Left cardiac atrium (tissue), 4 donors: ENCODE data around the gene SLC37A1. TPM values are rescaled to one million over a fixed set of nuclear protein-coding genes. Genes with fewer than 3 reads are reported as not detected.

Experiments used
- ATAC-seq, 2 donors: fragments of 200-7000 bp; cut with Tn5 transposase; one replicate each; pipeline ENCODE4 v1.9.1; 2020; ENCODE audit warnings: mild to moderate bottlenecking in 2 of 2, moderate library complexity in 2 of 2
- DNase-seq: peaks from one replicate; pipeline ENCODE4 v3.0.0-alpha.2; 2020
- intact Hi-C, 2 donors: fragments of 100-400 bp; cut with DNase I; formaldehyde crosslinking; loops; one replicate each; pipeline versions ENCODE4 v1.14.1 to v1.15.1; 2022 to 2023
- total RNA-seq, 2 donors: library from RNA; stranded (reverse); fragmentation: NEBNext Ultra II Directional; extraction: Animal tissue kit (Norgen Biotek cat#: 25700); gene quantifications; one replicate each; pipeline ENCODE4 v1.2.1, GENCODE V29; 2021
- donor health status: DM: no; HTN: yes; CAD: no.
- donor health status: DM: no; HTN: yes; CAD: no; lungs with severe emphysema.
- donor health status: DM: yes; HTN: yes; CAD: no.
- donor health status: Dilated cardiomyopathy.

Gene SLC37A1
- total RNA-seq, 2 donors from 2014 or later: 1.9 to 3.7 TPM

DNA sequence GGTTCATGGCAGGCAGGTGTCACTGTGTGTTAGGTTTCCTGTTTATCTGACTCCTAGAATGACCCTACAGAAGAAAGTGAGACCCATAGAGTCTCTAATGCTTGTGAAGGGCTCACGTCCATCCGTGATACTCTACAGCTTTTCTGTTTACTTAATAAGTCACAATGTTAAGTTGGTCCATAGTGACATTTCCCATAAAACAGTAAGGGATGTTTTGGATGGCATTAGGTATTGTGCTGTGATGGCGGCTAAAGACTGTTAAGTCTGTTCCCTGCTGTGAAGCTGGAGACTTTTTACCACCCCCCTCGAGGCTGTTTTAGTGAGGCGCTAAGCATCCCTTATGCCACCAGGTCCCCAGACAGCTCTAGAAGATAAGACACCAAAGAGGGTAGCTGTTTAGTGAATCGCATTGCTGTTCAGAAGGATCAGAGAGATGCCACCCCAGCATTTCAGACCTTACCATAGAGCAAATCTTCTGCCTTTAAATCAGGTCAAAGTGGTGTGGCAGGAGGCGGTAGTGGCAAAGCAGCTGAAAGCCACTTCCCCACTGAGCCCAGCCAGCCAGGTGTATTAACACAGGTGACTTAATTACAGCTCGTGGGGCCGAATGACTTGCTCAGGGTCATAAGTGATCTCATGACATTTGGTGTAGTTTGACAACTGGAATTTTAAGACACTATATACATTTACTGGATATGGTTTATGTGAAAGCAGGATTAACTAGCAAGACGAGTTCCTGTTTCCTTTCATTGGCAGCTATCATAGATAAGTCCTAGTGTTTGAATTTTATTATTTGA lies 25.0 kb downstream of the SLC37A1 start:
- no peak for ATAC-seq
- no peak for DNase-seq
- intact Hi-C loops: no loop called here

DNA sequence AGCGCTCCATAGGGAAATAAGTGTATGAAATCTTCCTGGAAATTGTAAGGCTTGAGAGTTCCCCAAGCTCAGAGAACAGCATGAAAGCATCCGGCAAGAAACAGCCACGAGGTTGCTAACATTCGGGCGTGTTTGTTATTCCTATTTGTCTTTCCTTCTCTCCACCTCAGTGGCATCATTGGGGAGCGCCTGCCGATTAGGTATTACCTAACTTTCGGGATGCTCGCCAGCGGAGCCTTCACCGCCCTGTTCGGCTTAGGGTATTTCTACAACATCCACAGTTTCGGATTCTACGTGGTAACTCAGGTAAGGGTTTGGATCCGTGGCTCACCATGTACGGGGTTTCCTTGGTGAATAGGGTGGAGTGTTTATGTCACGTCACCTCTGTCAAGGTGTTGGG lies 25.7 kb downstream of the SLC37A1 start:
- intact Hi-C loops: no loop called here
- DNase-seq (peak; percentile 13), ATAC-seq (no peak)

DNA sequence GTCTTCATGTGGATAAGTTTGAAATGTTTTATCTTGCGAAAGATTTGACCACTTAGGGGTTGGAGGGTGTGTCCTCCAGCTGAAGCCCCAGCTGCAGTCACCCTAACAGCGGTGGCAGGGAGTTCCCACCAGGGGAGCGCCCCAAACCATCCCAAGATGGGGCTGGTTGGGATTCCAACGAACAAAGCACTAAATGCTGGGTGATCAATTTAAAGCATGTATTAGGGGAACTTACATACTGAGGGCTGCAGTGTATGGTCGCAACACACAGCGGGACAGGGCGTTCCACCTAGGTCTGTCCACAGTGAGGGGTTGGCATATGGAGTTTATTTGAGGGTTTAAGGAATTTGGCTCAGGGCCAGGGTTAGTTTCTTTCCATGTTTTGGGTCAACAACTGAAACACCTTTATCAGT lies 26.3 kb downstream of the SLC37A1 start:
- no peak for ATAC-seq

DNA sequence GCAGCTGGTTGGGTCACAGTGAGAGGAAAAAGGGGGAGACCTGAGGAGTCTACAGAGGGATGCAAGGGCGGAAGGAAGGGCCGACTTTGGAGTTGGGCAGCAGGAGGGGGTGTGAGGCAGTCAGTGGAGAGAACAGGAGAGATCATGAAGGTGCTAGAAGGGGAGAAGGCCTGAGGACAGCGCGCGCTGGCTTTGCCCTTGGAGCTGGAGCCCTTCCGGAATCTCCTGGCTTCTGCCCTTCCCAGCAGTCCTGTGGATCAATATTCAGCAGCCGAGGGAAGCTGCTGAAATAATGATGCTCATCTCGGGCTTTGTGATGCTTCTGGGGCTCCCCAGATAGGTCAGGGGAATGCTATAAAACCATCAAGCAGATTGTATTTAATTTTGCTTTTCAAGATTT lies 26.7 kb downstream of the SLC37A1 start:
- ATAC-seq (no peak), DNase-seq (peak; percentile 16)
- intact Hi-C loops: no loop called here

More for the DNA sequence above, 26.3 kb downstream of the SLC37A1 start:
- peak; percentile 7 for DNase-seq
- intact Hi-C loops: no loop called here

DNA sequence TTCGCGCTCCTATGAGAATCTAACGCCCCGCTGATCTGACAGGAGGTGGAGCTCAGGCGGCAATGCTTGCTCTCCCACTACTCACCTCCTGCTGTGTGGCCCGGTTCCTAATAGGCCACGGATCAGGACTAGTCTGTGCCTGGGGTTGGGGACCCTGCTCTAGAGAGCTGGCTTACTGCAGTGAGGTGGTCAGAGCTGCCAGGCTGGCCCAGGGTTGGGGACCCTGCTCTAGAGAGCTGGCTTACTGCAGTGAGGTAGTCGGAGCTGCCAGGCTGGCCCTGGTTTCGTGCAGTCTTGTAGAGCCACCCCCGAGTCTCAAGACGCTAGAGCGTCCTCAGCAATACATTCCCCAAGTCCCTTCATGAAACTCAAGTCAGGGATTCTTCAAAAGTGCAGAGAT lies 27.5 kb downstream of the SLC37A1 start:
- intact Hi-C loops: no loop called here
- ATAC-seq (no peak), DNase-seq (peak; percentile 15)

DNA sequence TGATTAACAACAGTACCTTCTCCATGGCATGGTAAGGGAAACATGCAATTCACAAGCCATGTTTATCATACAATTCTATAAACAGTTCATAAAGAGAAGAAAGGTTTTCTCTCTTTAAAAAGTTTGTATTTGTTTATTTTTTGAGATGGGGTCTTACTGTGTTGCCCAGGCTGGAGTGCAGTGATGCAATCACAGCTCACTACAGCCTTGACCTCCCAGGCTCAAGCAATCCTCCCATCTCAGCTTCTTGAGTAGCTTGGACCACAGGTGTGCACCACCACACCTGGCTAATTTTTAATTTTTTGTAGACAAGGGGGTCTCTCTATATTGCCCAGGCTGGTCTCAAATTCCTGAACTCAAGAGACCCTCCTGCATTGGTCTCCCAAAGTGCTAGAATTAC lies 28.0 kb downstream of the SLC37A1 start:
- DNase-seq: no peak
- intact Hi-C loops: no loop called here
- no peak for ATAC-seq

DNA sequence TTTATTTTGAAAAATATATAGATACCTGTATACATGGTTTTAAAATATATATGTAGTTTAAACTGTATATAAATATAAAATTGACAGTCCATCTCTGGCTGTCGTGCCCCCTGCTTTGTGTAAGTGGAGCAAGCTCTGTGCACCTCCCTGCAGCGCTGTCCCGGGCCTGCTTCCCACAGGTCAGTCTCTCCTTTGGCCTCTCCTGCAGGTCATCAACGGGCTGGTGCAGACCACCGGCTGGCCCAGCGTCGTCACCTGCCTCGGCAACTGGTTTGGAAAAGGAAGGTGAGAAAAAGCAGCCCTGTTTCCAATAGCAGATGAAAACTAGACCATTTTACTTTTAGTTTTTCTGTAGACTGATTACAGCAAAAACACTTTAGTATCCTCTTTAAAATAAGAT lies 28.5 kb downstream of the SLC37A1 start:
- intact Hi-C loops: no loop called here
- DNase-seq (peak; percentile 3), ATAC-seq (no peak)

DNA sequence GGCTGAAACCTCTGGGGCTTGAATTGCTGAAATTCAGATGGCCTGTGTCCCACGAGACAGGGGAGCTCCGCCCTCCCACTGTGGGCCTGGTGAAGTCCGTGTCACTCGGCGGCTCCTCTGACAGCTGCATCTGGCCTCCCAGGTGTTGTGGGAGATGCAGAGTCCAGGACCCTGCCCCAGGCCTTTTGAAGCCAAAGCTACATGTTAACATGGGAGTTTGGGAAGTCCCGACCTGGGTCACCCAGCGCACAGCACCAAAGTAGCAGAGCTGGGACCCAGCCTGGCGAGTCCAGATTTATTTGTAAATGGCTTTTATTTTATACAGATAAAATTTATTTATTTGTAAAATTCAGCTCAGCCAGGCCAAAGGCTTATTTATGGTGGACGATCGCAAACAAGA lies 28.9 kb downstream of the SLC37A1 start:
- no peak for ATAC-seq

DNA sequence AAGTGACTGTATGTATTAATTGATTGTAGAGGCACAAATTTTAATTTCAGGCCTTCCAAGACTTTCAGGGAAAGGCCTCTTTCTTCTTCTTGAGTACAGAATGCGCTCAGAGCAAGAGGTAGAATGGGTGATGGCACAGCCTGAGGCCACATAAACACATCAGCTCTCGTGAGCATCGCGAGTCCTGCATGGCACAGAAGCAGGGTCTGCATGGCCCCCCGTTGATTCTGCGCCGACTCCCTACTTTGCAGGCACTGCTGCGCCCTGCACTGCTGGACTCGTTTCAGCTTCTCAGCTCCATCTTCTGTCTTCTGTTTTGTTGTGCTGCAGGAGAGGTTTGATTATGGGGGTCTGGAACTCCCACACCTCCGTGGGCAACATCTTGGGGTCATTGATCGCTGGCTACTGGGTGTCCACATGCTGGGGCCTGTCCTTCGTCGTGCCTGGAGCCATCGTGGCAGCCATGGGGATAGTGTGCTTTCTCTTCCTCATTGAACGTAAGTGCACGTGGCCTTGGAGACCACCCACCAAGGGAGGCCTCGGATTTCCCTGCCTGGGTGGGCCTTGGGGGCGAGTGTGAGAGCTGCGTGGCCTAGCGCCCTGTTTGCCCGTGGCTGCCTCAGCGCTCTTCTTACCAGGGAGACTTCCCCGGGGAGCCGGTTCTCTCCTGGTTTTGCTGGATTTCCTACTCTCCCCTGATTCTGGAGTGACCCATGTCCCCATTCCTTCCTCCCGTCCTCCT lies 29.6 kb downstream of the SLC37A1 start:
- DNase-seq (no peak), ATAC-seq (no peak)
- intact Hi-C loops: no loop called here

More for the DNA sequence above, 28.9 kb downstream of the SLC37A1 start:
- intact Hi-C loops: no loop called here
- peak; percentile 10 for DNase-seq

DNA sequence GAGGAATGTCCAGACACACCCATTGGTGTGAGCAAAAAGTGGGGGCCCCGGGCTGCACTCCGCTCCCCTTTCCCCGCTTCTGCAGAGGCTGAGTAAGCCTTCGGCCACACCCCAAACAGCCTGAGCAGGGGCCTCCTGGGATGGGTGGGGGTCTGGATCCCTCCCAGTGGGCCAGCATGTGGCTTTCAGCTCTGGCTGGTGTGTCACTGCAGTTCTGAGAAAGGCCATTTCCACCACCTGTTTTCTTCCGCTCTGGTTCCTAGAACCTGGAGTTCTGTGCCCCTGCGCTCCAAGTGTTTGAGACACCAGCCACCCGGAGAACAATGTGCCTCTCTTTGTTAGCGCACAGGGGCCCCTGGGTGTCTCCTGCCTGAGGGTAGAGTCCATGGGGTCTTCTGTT lies 30.9 kb downstream of the SLC37A1 start:
- intact Hi-C loops: no loop called here
- DNase-seq (no peak), ATAC-seq (no peak)

DNA sequence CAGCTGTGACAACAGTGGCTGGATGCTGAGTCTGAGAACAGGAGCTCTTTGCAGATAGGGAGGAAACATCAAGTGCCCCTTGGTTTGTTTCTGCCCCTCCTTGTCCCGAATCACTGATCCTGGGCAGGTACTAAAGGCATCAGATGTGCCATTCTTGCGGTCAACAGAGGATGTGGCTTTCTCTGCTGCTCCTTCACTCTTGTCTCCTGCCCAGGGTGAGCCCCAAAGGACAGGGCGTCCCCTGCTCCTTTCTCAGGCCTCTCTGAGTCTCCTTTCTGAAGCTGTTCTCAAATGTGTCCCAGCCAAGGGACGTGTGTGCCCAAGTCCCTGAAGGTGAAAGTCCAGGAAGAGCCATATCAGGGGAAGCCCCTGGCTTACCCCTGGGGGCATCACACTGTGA lies 31.7 kb downstream of the SLC37A1 start:
- no peak for DNase-seq
- ATAC-seq: no peak
- intact Hi-C loops: no loop called here

DNA sequence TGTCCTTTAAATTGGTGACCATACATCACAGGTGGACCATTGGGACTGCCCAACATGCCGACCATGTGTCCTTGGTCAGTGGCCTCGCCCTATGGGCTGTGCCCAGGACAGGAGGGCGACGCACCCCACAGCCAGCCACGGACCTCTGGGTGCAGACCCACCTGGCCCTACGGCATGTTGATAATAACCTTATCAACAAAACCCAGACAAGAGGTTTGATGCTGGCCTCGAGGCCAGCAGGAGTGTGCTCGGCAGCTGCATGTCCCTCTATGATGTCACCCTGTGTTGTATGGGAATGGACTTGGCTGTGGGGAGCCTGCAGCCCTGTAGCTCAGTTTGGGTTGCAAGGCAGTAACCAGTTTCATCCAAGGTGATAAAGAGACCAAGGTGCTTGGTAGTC lies 32.1 kb downstream of the SLC37A1 start:
- ATAC-seq (no peak), DNase-seq (no peak)
- intact Hi-C loops: no loop called here

DNA sequence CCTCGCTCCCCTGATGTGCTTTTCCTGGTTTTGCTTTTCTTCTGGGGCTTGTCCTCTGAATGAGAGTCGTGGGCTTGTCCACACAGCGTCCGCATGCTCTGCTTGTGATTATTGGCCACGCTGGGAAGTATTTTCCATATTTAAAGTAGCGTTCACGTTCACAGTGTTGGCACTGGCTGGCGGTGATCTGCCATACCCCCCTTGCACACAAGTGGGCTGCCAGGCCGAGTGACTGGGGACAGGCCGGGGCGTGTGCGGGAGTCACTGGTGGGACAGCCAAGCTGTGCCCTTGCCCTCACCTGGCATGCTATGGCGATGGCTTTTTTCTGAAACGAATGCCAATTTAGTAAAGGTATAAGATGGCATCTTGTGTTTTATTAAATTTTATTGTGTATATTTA lies 32.8 kb downstream of the SLC37A1 start:
- DNase-seq (no peak), ATAC-seq (no peak)
- intact Hi-C loops: no loop called here

DNA sequence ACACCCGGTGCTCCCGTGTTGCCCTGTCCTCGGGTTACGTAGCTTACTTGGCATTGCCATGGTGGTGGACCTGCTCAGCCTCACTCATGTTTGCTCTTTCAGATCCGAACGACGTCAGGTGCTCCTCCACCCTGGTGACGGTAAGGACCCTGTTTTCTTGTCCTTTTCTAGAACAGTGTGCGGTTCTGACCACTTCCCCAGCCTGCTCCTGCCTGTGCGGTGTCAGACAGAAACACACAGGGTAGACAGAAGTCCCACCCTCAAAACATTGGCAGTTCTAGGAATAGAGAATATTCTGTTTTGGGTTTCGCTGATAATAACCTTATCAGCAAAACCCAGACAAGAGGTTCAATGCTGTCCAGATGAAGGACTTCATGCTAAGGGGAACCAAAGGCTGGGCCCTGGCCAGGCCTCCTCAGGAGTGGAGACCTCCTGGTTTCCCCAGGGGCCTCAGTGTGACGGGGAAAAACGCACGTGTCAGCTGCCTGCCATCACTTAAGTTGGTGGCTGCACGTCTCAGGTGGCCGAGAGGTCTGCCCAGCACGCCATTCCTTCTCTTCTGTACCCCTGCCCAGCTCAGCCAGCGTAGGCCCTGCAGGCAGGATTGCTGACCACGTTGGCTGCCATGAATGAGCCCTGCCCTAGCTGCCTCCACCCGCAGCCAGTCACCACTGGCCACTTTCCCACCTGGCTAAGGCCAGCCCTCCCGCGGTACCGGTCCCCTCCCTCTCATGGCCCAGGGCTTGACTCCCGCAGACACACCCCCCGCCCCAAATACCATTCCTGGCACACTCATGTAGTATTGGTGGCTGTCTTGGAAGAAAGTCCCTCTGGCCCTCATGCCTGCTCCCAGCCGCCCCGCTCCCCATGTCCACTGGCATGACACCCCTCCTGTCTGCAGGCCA lies 33.6 kb downstream of the SLC37A1 start:
- ATAC-seq (no peak), DNase-seq (peak; percentile 5)
- intact Hi-C loops: no loop called here

DNA sequence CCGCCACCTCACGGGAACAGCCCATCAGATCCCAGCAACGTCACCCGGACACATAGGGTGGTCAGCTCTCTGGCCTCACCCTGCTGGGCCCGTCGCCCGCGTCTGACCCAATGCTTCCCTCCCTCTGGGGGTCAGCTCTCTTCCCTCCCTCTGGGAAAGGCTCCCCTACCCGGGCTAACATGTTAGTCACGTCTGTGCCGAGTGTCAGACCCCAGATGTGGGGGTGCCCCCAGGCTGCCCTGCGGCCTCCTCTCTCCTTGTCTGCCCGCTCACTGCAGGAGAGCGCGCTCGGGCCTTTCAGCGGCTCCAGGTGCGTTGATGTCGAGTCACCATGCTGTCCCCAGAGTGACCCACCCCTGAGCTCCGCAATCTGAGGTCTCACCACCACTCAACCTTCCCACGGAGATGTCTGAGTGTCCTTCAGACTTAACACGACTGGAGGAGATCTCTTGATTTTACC lies 34.3 kb downstream of the SLC37A1 start:
- DNase-seq (no peak), ATAC-seq (no peak)
- intact Hi-C loops: no loop called here

DNA sequence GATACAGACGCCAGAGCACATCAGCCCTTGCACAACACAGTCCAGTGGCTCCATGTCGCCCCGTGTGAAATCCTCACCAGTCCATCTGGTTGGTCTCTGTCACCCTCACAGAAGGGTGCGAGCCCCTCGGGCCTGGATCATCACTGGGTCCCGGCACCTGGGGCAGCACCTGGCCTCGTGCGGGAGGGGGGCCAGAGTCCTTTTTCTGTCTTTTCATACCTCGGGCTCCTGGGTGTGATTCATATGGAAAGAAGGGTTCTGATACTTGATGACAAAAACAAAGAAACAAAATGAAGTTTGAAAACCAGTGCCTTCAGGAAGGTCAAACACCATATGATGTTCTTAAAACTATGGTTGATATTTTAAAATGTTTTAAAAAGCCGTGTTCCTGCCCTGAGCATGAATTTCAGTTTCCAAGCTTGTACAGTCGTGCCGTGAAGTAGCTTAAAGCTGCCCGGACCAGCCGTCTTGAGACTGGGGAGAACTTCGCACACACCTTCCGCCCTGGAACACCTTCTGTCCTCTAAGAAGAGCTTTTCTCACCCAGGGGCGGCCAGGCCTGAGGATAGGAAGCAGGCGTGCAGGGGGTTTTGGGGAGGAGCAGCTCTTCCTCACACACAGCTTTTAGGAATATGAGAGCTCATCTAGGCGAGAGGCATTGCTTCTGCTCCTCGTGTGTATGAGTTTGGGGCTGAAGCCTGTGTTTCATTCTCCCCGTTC lies 35.2 kb downstream of the SLC37A1 start:
- DNase-seq (no peak), ATAC-seq (no peak)
- intact Hi-C loops: no loop called here

DNA sequence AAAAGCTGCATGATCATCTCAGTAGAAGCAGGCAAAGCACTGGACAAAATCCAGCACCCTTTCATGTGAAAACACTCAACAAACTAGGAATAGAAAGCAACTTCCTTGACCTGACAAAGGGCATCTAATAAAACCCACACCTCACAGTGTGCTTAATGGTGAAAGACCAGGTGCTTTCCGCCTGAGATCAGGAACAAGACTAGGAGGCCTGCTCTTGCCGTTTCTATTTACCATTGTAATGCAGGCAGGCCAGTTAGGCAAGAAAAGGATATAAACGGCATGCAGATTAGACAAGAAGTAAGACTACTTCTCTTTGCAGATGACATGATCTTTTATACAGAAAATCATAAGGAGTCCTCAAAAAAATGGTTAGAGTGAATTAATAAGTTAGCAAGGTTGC lies 37.2 kb downstream of the SLC37A1 start:
- intact Hi-C loops: no loop called here
- no peak for DNase-seq
- no peak for ATAC-seq

DNA sequence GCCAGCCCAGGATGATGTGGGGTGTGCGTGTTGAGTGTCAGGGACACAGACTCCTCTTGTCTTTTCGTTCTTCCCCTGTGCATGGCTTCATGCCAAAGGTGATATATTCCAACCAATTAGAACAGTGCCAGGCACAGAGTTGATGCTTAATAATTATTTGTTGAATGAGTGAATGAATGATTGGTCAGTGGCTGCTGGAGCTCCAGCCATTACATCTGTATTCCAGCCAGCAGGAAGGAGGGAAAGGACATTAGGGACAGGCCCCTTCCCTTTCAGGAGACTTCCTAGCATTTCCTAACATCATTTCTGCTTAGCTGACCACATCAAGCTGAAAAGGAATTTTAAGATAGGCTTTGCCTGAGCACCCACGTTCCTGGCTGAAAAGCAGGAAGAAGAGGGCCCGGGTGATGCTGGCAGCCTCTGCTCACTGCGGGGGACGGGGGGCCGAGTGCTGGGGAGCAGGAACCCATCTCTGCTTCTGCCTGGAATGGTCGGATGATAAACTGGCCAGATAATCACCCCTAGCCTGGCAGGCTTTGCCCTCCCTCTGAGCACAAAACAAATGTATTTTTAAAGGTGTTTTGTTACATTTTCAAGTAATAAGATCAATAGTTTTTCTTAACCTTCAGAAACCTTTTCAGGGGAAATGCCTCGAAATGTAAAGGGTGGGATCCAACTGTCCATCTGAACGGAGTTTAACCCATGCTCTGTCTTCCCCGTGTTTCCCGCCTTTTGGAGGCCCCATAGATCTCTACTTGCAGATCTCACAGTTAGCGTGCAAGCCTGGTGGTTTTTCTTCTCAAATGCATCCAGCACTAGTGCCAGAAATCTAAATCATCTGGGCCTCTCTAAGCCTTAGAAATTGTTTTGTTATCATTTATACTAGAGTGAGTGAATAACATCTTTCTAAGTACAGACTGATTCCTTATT lies 39.0 kb downstream of the SLC37A1 start:
- DNase-seq (no peak), ATAC-seq (no peak)
- intact Hi-C loops: no loop called here
